GM18868 (cell line): Measurements from ENCODE around the gene MRPL42.
"Not testable (repeated sequence)": the region's sequence is repeated elsewhere in the genome, so short reads cannot be mapped to it uniquely, and the experiment has no call there.

Source experiments
- ATAC-seq: cut with Tn5 transposase; IDR thresholded peaks from one replicate; pipeline ENCODE4 v1.9.1; 2021; ENCODE audit warnings: mild to moderate bottlenecking, moderate library complexity; ENCODE audit not compliant: unreplicated experiment

The MRPL42 gene

DNA sequence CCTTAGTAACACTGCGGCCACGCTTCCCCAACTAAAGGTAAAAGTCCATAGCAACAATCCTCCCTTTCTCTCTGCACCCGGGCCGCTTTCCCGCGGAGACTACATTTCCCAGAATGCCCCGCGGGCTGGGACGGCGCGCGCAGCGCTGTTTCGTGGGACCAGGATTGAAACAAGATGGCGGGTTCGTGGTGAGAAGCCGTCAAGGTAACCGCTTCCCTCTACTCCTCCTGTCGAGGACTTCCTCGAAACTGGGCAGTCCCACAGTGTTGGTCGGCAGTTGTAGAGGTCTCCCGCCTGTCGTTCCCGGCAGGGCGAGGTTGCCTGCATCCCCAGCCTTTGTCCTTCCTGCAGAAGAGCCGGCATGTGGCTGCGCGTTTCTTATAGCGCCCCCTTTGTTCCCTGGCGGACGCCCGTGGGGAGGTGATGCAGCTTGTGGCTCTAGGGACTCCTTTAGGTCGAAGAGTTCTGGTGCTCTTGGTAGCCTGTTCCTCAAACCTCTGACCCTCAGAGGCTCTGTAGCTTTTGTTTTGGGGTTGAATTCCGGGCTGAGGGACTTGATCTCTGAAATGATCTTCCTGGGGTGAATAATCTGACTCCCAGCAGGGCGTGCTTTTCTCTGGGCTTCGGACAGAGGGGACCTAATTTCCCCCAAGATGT is at the start of gene MRPL42:
TSS of gene MRPL42 (plus strand) at position 164 of the 657 bp plus-strand sequence. CDS start 1,772 bp downstream, outside the sequence.
- ATAC-seq: peak; percentile 87

DNA sequence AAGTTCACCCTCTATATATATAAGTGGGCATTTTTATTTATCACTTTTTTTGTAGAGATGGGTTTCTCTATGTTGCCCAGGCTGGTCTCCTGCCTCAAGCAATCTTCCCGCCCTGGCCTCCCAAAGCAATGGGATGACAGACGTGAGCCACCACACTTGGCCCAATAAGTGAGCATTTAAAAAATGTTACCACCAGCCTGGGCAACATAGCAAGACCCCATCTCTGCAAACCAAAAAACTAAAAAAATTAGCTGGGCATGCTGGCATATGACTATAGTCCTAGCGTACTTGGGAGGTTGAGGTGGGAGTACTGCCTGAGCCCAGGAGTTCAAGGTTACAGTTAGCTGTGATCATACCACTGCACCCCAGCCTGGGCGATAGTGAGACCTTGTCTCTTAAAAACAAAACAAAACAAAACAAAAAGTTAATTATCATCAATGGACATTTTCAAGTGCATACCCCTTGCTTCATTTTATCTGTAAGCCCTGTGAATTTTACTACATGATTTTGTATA is 49.3 kb upstream of the MRPL42 start:
- no peak for ATAC-seq

DNA sequence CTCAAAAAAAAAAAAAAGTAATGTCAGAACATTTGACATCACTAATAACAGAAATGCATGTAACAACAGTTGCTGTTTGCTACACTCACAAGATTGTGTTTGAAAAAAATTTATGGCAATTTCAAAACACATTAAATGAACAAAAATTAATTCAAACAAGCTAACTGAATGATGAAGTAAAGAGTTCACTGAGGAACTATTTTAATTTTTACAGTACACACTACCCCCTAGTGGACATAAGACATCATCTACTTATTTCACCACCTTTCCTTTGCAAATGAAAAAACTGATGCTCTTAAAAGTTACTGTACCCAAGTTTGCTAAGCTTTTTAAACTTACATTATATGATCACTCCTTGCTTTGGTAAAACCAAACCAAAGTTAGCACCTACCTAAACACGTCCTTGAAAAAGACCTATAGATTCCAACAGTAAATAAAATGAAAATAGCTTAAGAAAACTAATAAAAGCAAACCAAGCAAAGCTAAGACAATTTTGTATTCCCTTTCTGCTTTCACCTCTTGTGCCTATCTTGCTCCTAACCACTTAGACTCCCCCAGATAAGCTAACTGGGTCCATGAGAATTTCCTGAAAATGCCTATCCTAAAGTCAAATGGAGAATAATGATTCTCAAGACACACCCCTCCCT is 47.8 kb upstream of the MRPL42 start:
- no peak for ATAC-seq

DNA sequence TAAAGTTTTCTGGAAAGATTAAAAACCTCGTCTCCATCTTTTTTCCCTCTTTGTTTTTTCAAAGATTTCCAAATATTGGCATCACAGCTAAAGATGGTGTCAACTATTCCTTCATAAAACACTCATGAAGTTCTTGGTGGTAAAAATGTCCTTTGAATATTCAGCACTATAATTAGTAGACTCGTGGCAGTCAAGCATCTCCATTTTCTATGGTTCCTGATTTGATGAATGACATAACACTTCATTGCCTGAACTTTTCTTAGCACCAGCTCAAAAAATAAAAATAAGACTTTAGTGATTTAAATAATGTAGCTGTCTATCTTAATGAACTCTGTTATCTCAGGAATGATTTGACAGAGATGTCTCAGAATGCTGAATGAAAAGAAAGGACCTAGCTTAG is 45.3 kb upstream of the MRPL42 start:
- no peak for ATAC-seq

DNA sequence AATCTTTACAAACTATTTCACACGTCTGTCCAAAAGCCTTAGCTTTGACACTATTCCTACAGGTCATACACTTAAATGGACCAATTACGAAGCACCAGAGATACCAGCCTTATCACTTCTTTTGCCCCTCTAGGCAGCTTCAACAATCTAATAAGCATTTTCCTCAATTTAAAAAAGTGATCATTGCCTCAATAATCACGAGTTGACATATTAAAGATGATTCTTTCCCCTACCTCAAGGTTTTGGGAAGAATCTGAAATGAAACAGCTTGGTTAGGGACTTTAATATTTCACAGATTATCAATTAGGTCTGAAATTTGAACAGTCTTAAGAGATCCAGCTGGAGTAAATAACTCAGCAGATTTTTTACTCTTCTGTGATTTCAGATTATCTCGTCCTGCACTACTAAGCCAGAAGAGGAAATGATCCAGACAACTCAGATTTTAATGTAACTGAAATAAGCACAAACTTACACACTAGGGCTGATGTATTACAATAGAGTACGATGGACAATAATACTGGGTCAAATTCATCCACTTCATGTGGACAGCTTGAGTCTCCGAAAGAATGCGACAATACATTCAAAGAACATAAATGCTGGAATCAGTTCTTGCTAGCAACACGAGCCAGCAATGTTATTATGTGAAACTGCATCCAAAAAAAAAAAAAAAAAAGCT is 41.4 kb upstream of the MRPL42 start:
- ATAC-seq: peak; percentile 27

DNA sequence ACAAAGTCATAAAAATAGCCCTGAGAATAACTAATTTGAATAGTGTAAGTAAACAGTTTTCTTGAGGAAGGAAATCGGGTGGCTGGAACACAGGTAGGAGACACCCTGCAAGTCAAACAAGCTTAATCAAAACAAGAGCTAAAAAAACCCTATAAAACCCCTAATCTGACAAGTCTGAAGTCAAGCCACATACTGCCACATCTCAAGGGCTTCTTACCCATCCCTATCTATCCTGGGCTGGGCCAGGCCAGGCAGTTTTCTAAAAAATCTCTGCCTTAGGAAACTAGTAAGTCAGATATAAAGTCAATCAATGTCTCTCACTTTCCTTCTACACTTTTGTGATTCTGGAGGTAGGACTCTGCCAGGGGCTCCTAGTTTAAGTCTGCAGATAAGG is 40.9 kb upstream of the MRPL42 start:
- ATAC-seq: peak; percentile 42

DNA sequence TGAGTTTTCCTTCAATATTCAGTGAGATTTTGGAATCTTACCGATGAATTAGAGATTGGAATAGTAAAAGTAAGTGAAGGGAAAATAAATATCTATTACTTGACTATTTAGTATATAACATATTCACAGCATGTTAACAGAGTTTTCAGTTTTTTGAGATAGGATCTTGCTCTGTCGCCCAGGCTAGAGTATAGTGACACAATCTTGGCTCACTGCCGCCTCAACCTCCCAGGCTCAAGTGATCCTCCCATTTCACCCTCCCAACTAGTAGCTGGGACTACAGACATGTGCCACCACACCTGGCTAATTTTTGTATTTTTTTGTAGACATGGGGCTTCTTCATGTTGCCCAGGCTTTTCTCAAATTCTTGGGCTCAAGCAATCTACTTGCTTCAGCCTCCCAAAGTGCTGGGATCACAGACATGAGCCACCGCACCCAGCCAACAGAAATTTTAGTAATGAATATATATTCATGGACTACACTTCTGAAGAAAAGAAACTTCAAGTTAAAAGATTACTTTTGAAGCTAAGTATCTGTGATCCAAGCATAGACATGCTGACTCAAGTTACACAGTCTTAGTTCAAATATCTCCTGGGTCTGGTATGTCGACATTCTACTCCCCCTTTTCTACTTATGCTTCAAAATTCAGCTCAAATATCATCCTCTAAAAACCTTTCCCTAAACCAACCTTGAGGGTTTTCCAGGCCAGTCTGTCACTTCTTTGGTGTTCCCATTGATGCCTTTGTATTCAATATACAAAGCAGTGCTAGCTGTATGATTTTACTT is 39.3 kb upstream of the MRPL42 start:
- ATAC-seq: no peak

DNA sequence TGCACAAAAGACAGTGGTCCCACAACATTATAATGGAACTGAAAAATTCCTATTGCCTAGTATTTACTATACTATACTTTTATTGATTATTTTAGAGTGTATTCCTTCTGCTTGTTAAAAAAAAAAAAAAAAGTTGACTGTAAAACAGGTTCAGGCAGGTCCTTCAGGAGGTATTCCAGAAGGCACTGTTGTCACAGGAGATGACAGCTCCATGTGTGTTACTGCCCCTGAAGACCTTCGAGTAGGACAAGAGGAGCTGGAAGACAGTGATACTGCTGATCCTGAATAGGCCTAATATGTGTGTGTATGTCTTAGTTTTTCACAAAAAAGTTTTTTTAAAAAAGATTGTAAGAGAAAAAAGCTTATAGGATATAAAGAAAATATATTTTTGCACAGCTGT is 37.9 kb upstream of the MRPL42 start:
- ATAC-seq: no peak

DNA sequence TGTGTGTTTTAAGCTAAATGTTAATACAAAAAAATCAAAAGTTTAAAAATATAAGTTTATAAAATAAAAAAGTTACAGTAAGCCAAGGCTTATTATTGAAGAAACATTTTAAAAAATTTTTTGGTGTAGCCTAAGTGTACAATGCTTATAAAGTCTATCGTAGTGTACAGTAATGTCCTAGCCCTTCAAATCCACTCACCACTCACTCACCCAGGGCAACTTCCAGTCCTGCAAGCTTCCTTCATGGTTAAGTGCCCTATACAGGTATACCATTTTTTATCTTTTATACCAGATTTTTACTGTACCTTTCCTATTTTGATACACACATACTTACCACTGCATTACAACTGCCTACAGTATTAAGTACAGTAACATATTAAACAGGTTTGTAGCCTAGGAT is 37.5 kb upstream of the MRPL42 start:
- no peak for ATAC-seq

DNA sequence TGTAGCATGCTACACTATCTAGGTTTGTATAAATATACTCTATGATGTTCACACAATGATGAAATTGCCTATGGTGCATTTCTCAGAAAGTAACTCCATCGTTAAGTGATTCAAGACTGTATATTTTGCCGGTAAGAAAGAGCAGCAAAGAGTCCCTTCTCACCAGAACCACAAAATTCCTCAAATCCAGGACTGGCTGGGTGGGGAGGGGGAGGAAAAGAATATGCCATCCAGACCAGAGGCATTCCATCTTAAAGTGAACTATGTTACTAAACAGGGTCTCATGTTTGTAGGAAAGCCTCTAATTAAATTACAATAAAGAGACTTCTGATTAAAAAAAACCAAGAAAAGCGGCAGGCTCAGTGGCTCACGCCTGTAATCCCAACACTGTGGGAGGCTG is 37.0 kb upstream of the MRPL42 start:
- ATAC-seq: no peak

DNA sequence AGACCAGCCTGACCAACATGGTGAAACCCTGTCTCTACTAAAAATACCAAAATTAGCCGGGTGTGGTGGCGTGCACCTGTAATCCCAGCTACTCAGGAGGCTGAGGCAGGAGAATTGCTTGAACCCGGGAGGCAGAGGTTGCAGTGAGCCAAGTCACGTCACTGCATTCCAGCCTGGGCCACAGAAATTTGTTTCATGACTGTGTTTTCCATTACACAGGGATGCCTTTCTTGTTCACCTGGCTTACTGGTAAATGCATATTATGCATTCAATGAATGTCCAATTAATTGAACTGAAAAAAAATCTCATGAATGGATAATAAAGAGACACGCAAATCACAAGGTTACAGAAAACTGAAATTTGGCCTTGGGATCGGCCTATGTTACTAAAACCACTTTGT is 35.3 kb upstream of the MRPL42 start:
- ATAC-seq: not testable (repeated sequence)

DNA sequence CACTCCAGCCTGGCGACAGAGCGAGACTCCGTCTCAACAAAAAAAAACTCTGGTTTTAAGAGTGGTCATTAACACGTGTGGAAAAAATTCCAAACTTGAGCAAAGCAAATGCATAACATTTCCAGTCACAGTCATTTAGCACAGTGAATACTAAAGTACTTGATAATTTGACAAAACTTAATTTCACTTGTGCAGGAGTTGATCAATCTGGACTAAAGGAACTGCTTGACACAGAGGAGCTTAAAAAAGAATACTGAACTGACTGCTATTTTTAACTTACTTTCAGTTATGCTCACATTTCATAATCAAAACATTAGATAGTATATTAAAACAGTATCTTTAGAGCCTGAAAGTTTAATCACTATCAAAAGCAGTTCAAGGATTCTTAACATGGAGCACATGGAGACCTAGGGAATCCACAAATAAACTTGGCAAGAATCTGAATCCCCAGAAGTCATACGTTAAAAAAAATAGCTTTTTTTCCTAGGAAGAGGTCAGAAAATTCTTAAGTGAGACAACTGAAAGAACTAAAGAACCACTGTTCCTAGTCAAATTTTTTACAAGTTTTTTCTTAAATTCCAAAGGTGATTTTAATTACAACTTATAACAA is 33.0 kb upstream of the MRPL42 start:
- ATAC-seq: no peak

DNA sequence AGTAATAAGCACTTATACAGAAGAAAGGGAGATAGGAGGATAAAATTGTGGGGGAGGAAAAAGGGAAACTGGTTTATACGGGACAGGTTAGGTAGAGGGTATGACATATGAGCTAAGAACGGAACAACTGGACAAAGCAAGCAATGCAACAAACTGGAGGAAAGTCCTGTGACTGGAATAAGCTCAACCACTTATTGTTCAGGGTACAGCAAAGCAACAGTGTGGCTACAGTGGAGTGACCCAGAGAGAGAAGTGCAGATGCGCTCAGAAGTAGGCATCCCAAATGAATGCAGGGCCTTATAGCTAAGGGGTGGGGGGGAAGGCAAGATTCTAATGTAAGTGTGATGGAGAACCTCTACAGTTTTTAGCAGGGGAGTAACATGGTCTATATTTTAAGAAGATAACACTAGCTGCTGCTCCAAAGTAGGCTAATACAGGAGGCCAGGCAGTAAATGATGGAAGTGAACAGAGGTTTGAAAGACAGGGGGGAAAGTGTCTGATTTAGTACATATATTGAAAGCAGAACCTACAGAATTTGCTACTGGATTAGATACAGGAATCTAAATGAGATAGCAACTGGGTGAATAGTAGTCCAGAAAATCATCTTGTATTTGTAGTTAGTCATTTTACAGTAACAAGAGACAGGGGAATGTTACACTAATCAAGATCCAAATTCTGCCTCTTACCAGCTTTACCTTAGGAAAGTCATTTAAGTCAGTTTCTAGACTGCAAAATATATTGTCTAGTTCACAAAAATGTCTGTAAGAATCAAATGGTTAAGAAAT is 28.9 kb upstream of the MRPL42 start:
- ATAC-seq: no peak

DNA sequence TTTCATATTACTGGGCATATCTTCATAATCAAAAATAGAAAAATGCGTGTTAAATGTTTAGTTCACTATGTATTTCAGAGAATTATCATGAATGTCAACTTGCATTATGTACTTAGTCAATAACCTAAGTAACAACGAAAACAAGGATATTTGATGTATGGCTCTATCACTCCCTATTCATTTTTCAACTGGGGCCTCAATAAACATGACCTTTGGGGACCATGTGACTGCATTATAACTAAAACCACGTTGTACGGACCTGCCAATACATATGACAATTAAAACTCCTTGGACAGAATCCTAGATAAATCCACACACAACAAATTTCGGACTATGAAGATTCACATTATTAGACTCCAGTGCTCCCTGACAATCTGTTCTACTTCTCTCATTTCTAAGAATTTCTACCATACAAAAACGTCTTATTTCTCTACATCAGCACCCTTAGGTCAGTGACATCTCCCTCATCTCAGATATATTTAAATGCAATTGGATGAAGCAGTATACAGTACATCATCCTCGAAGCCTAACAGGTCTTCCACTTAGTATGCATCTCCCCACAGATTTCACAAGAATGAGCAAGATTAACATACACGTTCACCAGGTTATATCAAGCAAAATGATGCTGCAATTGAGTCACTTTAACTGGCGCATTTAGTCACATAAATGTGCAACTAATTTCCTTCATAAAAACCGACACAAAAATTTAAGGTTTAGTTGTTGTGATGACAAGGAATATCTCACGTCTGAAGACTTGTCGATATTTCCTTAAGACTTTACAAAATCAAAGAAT is 27.1 kb upstream of the MRPL42 start:
- no peak for ATAC-seq

DNA sequence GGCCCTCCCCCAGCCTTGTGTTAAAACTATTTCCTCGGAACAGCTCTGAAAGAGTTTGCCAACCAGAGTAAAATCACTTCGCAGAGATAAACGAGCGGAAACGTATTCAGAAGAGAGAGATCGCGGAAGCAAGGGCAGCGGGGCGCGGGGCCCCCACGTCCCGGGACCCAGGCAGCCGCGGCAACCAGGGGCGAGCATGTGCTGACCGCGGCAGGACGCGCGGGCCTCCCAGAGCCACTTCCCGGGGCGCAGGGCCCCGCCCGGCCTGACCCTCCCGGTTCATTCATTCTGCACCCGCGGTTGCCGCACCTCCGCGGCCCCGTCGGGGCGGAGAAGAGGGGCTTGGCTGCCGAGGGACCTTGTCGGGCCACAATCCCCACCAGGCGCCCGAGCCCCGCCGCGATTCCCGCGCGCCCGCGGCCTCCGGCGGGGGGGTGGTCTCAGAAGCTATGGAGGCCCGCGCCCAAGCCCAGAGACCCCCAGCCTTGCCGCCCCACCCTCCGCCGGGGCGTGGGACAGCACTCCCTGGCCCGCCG is 26.2 kb upstream of the MRPL42 start:
- no peak for ATAC-seq

DNA sequence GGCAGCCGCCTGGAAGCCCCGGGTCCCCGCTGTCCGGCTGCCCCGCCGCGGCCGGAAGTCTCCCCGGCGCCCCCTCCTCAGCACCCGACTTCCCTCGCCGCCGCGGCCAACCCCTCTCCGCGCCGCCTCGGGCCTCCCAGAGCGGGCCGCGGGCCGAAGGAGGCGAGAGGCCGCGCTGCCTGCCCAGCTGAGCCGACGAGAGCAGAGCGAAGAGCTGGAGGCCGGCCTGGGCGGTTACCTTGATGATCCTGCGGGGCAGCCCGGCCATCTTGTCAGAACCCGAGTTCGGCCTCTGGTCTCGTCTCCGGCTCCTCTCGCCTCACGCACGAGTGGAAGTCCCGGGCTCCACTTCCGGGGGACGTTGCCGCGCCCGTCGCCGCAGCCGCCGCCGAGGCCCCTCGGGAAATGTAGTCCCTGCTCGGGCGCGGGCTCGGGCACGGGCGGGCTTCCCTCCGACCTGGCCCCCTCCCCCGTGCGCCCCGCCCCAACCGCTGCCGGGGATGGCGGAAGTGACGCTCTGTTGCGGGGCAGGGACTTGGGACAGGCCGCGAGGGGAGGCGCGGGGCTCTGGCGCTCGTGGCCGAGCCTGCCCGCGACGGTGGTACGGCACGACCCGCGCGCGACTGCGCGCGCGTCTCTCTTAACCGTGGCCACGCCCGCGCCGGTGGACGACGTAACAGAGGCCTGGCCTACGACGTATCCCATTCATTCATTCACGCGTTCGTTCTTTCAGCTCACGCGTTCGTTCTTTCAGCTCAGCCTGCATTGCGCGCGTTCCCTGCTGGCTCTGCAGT is 25.5 kb upstream of the MRPL42 start, which contains the start of gene UBE2N:
TSS of gene UBE2N (minus strand) at position 331 of the 794 bp plus-strand sequence. CDS start at position 268, 63 bp downstream.
- peak; percentile 81 for ATAC-seq

DNA sequence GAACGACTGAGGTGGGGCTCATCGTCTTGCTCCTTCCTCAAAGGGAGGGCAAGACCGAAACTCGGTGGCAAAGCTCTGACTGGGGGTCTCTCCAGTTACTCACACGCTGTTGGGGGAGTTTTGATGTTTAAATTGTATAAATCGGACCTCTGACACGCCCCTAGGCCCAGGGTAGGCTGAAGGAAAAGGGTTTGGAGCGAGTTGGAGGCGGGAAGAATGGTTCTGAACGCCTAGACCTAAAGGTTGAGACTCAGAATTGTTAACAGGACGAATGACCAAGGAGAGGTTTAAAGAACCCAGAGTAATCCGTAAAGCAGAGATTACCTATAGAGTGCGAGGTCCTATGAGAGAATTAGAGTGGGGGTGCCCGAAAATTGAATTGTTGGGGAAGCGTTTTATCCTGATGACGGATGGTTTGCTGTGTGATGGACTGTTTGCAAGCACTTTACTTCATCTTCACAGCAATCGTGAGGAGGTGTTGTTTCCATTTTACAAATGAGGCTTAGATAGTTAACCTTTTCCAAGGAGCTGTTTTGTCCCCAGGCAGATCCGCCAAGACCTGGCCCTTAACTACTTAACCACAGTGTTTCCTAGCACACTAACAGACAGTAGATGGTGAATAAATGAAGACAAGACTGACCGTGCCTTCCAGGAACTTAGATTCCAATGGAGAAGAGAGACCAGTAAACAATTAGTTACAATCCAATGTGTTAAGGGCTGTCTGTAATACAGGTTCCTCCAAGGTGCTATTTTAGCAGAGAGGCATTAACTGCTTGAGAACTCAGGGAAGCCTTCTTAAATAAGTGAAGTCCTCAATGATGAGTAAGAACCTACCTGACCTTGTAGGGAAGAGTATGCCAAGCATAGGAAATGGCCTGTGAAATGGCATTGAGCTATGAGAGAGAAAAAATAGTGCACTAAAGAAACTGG is 24.6 kb upstream of the MRPL42 start:
- no peak for ATAC-seq
